Omental fat pad (tissue), 4 donors: Measurements from ENCODE around the gene ANKH. TPM values are rescaled to one million over a fixed set of nuclear protein-coding genes. Genes with fewer than 3 reads are reported as not detected.

Source experiments
- ATAC-seq: fragments of 150-250 bp; one replicate; pipeline ENCODE4 v1.9.1; 2016; ENCODE audit warnings: mild to moderate bottlenecking, moderate library complexity; ENCODE audit not compliant: low FRiP score
- DNase-seq: peaks from one replicate; pipeline ENCODE4 v3.0.0-alpha.2; 2019; ENCODE audit warnings: low spot score
- total RNA-seq, 4 donors: library from RNA; depleted of rRNA; stranded (reverse); fragments of >200 nt; gene quantifications; one replicate each; pipeline ENCODE4 v1.1.0, GENCODE V29; 2016
- TF ChIP-seq, protein P1 (sequence below), 3 donors: fragments of 450-650 bp; IDR thresholded peaks; one replicate each; pipeline ENCODE4 v1.5.1; 2016 to 2017; ENCODE audit warnings: antibody characterized with exemption in 3 of 3, mild to moderate bottlenecking in 3 of 3, moderate library complexity in 2 of 3

The ANKH gene
- total RNA-seq, 4 donors from 2014 or later = 37.4 to 74.3 (median 39.2) TPM

DNA sequence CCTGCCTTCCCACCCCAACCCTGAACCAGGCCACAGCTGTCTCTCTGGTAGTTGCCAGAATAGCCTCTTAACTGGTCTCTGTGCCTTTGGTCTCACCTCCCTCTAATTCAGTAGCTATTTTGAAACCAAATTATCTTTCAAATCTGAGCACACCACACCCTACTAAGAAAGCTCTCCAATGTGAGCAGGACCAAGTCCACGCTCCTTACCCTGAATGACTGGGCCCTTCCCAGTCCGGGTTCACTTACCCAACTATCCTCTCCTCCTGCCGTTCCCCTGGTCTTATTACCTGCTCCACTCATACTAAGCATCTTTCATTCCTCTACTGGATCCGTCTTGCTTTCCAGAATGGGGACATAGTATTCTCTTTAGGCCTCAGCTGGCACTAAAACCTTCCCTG, 16.8 kb downstream of the ANKH start:
- DNase-seq (no peak), ATAC-seq (no peak)
- TF ChIP-seq, protein P1, sequence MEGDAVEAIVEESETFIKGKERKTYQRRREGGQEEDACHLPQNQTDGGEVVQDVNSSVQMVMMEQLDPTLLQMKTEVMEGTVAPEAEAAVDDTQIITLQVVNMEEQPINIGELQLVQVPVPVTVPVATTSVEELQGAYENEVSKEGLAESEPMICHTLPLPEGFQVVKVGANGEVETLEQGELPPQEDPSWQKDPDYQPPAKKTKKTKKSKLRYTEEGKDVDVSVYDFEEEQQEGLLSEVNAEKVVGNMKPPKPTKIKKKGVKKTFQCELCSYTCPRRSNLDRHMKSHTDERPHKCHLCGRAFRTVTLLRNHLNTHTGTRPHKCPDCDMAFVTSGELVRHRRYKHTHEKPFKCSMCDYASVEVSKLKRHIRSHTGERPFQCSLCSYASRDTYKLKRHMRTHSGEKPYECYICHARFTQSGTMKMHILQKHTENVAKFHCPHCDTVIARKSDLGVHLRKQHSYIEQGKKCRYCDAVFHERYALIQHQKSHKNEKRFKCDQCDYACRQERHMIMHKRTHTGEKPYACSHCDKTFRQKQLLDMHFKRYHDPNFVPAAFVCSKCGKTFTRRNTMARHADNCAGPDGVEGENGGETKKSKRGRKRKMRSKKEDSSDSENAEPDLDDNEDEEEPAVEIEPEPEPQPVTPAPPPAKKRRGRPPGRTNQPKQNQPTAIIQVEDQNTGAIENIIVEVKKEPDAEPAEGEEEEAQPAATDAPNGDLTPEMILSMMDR (IDR thresholded peaks at IDR 0.05) = no peak

DNA sequence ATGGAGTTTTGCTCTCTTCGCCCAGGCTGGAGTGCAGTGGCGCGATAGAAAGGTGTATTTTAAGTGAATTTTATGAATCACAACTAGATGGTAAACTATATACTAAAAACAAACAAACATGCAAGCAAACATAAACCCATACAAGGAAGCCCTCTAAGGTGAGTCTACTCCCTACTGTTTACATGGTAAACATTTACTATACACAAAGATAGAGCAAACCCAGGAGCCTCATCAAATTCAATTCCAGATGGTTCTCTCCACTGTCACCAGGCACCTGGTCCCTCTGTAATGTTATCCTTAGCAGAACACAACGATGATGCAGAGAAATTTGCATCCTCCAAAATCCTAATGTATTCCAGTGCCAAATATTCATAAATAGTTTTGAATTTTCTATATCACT, 17.9 kb downstream of the ANKH start:
- ATAC-seq = no peak
- no peak for DNase-seq
- TF ChIP-seq, protein P1 (IDR thresholded peaks at IDR 0.05) = no peak

DNA sequence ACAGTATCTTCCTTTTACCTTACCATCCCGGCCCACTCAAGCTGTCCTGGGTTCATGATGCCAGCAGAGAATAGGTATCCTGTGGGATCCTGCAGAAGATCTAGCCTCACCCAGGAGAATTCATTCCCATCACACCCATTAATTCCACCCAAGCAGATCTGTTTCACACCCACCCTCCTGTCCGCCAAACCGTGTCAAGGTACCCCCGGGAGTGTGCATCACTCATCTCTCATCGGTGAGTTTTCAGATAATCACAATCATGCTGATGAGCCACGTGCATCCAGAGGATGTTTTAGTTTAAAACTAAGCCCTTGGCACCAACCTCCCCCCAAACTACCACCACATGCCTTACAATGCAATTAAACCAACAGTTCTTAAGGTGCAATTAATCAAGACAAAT, 18.8 kb downstream of the ANKH start:
- TF ChIP-seq, protein P1 (IDR thresholded peaks at IDR 0.05) = no peak
- ATAC-seq (no peak), DNase-seq (no peak)

DNA sequence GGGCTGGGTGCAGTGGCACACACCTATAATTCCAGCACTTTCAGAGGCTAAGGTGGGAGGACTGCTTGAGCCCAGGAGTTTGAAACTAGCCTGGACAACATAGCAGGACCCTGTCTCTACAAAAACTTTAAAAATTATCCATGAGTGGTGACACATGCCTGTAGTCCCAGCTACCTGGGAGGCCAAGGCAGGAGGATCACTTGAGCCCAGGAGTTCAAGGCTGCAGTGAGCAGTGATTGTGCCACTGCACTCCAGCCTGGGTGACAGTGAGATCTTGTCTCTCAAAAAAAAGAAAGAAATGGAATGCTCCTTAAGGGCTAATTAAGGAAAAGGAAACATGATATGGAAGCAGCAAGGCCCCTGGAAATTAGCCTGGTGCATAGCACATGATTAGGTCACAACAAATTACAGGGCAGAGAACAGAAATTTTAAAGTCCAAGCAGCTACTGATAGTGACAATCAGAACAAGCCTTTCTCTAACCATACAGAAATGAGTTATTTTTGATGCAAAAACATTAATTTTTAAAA, 19.5 kb downstream of the ANKH start:
- ATAC-seq = no peak
- no peak for DNase-seq
- TF ChIP-seq, protein P1 (IDR thresholded peaks at IDR 0.05) = no peak

DNA sequence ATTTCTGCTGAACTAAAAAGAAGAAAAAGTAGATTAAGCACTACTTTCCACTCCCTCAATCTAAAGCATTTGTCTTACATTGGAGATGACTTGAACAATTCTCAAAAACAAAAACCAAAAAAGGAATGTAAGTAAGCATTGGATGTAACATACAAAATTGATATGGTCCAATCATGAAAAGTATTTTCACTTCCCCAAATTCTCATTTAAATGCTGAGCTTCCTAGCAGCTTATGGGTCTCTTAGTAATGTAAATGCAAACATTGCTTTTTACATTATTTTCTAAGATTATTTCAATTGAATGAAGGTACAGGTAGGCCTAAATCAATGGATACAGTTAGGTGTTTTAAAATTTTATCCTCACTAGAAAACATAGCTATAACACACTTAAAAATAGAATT, 20.0 kb downstream of the ANKH start:
- no peak for DNase-seq
- TF ChIP-seq, protein P1 (IDR thresholded peaks at IDR 0.05) = no peak
- ATAC-seq = no peak

DNA sequence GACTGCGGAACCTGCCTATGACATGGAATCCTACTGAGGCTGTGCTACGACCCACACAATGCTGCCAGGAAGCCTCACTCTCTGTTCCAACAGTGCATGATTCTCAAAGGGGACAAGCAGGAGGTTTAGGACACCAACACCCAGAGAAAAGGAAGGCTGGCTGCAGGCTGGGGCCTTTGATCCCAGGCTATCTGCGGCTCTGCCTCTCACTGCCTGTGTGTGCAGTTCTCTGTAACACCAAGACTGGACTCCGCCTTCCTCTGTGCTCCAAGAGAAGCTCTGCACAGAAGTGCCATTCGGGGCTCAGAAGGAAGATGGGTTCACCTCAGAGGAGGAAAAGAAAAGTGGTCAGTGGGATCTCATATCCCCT, 20.5 kb downstream of the ANKH start:
- DNase-seq (no peak), ATAC-seq (no peak)
- TF ChIP-seq, protein P1 (IDR thresholded peaks at IDR 0.05) = no peak

DNA sequence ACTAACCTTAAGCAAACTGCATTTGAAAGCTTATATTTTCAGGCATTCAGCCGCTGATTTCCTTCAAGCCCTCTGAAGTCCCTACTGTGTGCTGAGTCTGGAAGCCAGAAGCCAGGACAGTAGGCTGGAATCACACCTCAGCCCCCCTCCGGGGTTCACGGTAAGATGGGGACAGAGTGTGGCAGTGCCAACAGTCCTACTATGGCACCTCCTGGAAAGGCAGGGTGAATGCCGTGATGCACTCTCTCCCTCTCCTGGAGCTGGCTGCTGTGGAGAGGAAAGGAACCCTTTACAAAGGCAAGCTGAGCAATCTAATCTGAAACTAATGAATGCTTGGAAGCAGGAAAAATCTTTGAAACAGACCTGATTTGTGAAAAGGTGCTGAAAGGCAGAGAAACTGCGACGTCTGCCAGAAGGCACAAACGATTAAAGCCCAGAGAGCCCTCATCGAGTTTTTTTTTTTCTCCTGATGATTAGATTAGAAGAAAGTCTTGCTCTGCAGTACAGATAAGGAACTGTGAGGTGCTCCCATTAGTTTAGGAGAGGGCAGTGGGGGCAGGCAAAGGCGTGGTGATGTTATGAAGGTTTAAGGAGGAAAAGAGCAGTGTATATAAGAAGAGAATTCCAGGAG, 21.0 kb downstream of the ANKH start:
- TF ChIP-seq, protein P1 (IDR thresholded peaks at IDR 0.05) = no peak
- no peak for DNase-seq
- no peak for ATAC-seq
